CD4-positive, alpha-beta T cell treated with Interleukin-15 for 4 hours (primary cell): Measurements from ENCODE around the gene TMEM131.
"Not testable (repeated sequence)": the region's sequence is repeated elsewhere in the genome, so short reads cannot be mapped to it uniquely, and the experiment has no call there.

ENCODE experiments used
- DNase-seq: peaks from one replicate; pipeline ENCODE4 v3.0.0-alpha.2; 2020; ENCODE audit warnings: low spot score

TMEM131 gene

GRCh38 chr2:97723156-97724072 lies 272.3 kb downstream of the TMEM131 start:
- DNase-seq, result no peak

- no peak for DNase-seq
Measured at GRCh38 chr2:97722227-97722626, 273.5 kb downstream of the TMEM131 start.

- no peak for DNase-seq
Measured at GRCh38 chr2:97720746-97721145, 275.0 kb downstream of the TMEM131 start.

GRCh38 chr2:97719362-97720155 lies 276.2 kb downstream of the TMEM131 start:
- DNase-seq, result no peak

GRCh38 chr2:97718942-97719341 lies 276.8 kb downstream of the TMEM131 start:
- DNase-seq, result no peak

- peak; percentile 76 for DNase-seq
Measured at GRCh38 chr2:97718051-97718882, 277.5 kb downstream of the TMEM131 start.

- no peak for DNase-seq
Measured at GRCh38 chr2:97717613-97717995, 278.1 kb downstream of the TMEM131 start.

- DNase-seq, result no peak
Measured at GRCh38 chr2:97716695-97717612, 278.8 kb downstream of the TMEM131 start.

- no peak for DNase-seq
Measured at GRCh38 chr2:97715951-97716694, 279.6 kb downstream of the TMEM131 start.

- DNase-seq, result no peak
Measured at GRCh38 chr2:97714950-97715652, 280.6 kb downstream of the TMEM131 start.

GRCh38 chr2:97714084-97714949 lies 281.4 kb downstream of the TMEM131 start:
- DNase-seq, result peak; percentile 35

- DNase-seq, result peak; percentile 64
Measured at GRCh38 chr2:97713296-97714083, 282.3 kb downstream of the TMEM131 start, which contains the start of gene ZAP70. TSS of gene ZAP70 (plus strand) at chr2:97713576. CDS start at chr2:97724037, 10,461 bp downstream.

GRCh38 chr2:97712693-97713295 lies 283.0 kb downstream of the TMEM131 start:
- peak; percentile 36 for DNase-seq

- DNase-seq, result not testable (repeated sequence)
Measured at GRCh38 chr2:97712175-97712574, 283.6 kb downstream of the TMEM131 start.

GRCh38 chr2:97711394-97711711 lies 284.4 kb downstream of the TMEM131 start:
- DNase-seq, result no peak

GRCh38 chr2:97708608-97709007 lies 287.1 kb downstream of the TMEM131 start:
- DNase-seq, result no peak

- no peak for DNase-seq
Measured at GRCh38 chr2:97708048-97708380, 287.7 kb downstream of the TMEM131 start.
